ENCODE results near the gene TRIAP1.
A peak's percentile ranks its signal among the peaks of the same experiment; 100 is the strongest.
"Not testable (repeated sequence)": the region's sequence is repeated elsewhere in the genome, so short reads cannot be mapped to it uniquely, and the experiment has no call there.

The TRIAP1 gene

GRCh38 chr12:120468325-120468820, 22.2 kb upstream of the TRIAP1 start:
- DNase-seq: no peak

- DNase-seq: no peak
These were observed 21.3 kb upstream of the TRIAP1 start for GRCh38 chr12:120467439-120467838.

- peak; percentile 51 for DNase-seq
These were observed 20.6 kb upstream of the TRIAP1 start for GRCh38 chr12:120466560-120467315.

GRCh38 chr12:120465756-120466155, 19.6 kb upstream of the TRIAP1 start:
- DNase-seq: no peak

GRCh38 chr12:120463712-120464111, 17.5 kb upstream of the TRIAP1 start:
- DNase-seq: no peak

GRCh38 chr12:120462099-120462640, 16.0 kb upstream of the TRIAP1 start:
- no peak for DNase-seq

DNA sequence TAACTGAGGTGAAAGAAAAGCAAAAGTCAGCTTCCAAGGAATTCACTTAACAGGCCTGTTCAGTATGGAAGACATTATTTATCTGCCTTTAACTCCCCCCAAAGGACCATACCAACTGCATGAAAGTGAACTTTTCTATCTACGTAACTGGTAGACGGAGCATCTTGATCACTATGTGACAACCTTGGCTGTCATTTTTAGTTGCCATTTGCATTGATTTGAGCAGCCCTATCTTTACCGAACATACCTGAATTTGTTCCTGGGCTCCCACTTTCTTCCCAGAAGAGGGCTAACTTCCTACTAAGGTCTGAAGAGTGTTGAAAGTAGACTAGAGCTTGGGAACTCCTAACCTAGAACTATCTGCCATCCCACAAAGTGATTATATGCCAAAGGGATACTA, 14.0 kb upstream of the TRIAP1 start:
- DNase-seq: no peak

- DNase-seq: no peak
These were observed 10.9 kb upstream of the TRIAP1 start for GRCh38 chr12:120457133-120457532.

GRCh38 chr12:120455302-120455701, 9.1 kb upstream of the TRIAP1 start:
- DNase-seq: no peak

GRCh38 chr12:120453977-120454376, 7.8 kb upstream of the TRIAP1 start:
- no peak for DNase-seq

GRCh38 chr12:120453060-120453750, 7.0 kb upstream of the TRIAP1 start:
- DNase-seq: no peak

- DNase-seq: not testable (repeated sequence)
These were observed 6.3 kb upstream of the TRIAP1 start for GRCh38 chr12:120452524-120452923.

DNA sequence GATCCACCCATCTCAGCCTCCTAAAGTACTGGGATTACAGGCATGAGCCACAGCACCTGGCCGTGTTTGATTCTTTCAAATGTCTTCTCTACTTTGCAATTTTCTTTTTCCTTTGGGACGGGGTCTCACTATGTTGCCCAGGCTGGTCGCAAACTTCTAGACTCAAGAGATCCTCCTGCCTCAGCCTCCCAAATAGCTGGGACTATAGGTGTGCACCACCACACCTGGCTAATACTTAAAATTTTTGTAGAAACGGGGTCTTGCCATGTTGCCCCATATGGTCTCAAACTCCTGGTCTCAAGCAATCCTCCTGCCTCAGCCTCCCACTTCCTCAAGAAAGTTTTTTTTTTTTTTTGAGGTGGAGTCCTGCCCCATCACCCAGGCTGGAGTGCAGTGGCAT, 1.8 kb upstream of the TRIAP1 start:
- no peak for DNase-seq

DNA sequence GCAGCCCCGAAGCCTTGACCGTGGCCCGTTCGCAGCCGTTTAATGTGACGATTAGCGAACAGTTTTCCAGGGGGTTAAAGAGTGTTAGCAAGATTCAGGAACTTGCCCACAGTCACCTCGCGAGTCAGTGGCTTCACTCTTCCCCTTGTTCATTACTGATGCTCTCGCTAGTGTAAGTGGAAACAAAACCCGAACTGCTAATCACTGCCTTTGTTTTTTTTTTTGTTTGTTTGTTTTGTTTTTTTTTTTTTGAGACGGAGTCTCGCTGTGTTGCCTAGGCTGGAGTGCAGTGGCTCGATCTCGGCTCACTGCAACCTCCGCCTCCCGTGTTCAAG, 627 bp upstream of the TRIAP1 start:
- DNase-seq: not testable (repeated sequence)

DNA sequence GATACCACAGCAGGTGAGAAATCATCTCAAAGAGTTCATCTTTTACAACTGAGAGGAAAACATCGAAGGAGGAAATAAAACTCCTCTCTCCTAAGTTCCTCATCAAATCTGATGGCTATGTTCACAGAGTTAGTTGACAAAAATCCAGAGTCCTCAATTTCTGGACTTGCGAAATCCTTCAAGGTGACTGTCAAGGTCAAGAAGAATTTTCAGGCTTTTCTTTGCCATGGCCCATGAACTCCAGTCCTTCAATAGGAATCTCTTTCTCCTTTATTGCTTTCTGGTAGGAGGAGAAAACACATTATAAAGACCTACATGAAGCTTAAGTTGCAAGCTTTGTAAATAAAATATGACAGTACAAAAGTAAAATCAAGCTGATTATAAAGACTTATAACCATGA, 1.5 kb downstream of the TRIAP1 start:
- DNase-seq: no peak

DNA sequence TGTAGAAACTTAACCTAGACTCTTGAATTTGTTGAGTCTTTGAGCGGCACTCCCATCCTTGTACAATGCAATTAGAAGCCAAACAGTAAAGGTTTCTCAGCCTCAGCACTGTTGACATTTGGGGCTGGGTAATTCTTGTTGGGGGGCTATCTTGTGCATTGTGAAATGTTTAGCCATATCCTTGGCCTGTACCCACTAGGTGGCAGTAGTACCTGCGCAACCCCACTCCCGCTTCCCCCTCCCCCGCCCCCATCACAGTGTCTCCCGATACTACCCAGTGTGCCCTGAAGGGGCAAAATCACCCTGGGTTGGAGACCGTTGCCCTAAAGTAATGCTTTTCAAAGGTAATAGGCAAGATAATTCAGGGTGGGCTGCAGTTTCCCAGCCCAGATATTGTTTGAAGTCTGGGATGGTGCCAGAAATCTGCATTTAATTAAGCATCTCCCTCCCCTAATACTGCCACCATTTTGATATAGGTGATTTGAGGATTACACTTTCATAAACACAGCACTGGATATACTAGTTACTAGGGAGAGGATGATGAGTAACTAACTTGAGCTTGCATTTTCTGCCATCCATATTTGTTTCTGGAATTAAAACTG, 6.4 kb downstream of the TRIAP1 start:
- peak; percentile 75 for DNase-seq

GRCh38 chr12:120438495-120439198, 7.5 kb downstream of the TRIAP1 start:
- DNase-seq: no peak

- peak; percentile 96 for DNase-seq
These were observed 8.3 kb downstream of the TRIAP1 start, which contains the start of gene COX6A1 for GRCh38 chr12:120437735-120438494. Gene COX6A1 (plus strand): TSS chr12:120438113. CDS start chr12:120438127, 14 bp downstream.

GRCh38 chr12:120432772-120433525, 13.2 kb downstream of the TRIAP1 start:
- DNase-seq: no peak

DNA sequence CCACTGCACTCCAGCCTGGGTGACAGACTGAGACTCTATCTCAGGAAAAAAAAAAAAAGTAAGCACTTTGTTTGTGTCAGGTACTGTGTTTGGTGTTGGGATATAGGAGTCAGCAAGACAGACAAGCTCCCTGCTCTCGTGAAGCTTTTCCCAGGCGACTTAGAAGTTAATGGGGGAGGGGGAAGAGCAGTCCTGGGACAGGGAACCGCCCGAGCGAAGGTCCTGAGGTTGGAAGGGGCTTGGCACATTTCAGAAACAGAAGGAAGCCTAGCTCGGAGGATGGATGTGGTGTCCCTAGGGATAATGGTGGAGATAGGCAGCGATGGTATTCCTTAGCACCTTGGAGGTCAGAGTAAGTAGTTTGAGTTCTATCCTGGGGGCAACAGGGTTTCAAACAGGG, 16.8 kb downstream of the TRIAP1 start:
- no peak for DNase-seq

- no peak for DNase-seq
These were observed 17.5 kb downstream of the TRIAP1 start for GRCh38 chr12:120428597-120429229.
